ENCODE data around the gene CHRNB4. TPM values are rescaled to one million over a fixed set of nuclear protein-coding genes. Genes with fewer than 3 reads are reported as not detected.

CHRNB4 gene
- total and polyA plus RNA-seq, 2 of the 8 experiments (the other 6 are each of a cell fraction or from before 2014, with no cell fraction given) = 2.4 to 4.5 TPM

GRCh38 chr15:78650022-78650421, 9.0 kb upstream of the CHRNB4 start:
- H3K56ac ChIP-seq (replicated peaks; ENCODE audit: insufficient read length, low read depth, low read length) = no peak overlapping the region
- H4K20me1 ChIP-seq (replicated peaks in 1 of 2; ENCODE audit: control insufficient read depth in 1 of 2, insufficient read depth in 2 of 2, low read length in 2 of 2) = no peaks in the 10 kb centered on the region
- H3K4me2 ChIP-seq (ENCODE audit: insufficient read depth in 1 of 2, low read depth in 2 of 2, low read length in 2 of 2) = no peak overlapping the region
- no peak overlapping the region for H3K9ac ChIP-seq (replicated peaks in 1 of 4; ENCODE audit: extremely low read depth in 1 of 4, low read depth in 3 of 4, low read length in 3 of 4)
- H2BK15ac ChIP-seq (ENCODE audit: low read length) = no peak overlapping the region
- no peak overlapping the region for H2BK120ac ChIP-seq (replicated peaks; ENCODE audit: low read depth, low read length)
- H4K5ac ChIP-seq (ENCODE audit: insufficient read length, low read depth, low read length) = no peak overlapping the region
- H2AK5ac ChIP-seq (ENCODE audit: low read depth, low read length) = no peak overlapping the region
- no peak overlapping the region for H2BK12ac ChIP-seq (ENCODE audit: low read depth, low read length)
- H2BK5ac ChIP-seq (ENCODE audit: low read depth, low read length) = no peak overlapping the region
- WGBS, 2 experiments (ENCODE audit: extremely low coverage in 1 of 2, insufficient coverage in 1 of 2, insufficient read length in 1 of 2, insufficient replicate concordance in 2 of 2, low coverage in 1 of 2, low lambda C conversion rate in 2 of 2, missing lambda C conversion rate in 1 of 2) = 93% methylated on average over 4 of the region's 4 CpGs; no CpG with 5 or more reads in 1 of the 2 experiments
- ChIA-PET CTCF (ENCODE audit: partially characterized antibody) (interaction anchor here (0.6 to 5.6 kb wide), 3 partner anchors 10 to 13 kb away, joined by 3 to 44 read pairs (median 5); partner anchors contain the start of gene CHRNB4), POLR2A (ENCODE audit: partially characterized antibody) (interaction anchor here (2.1 kb wide), 1 partner anchor 8 kb away, joined by 7 read pairs; the partner anchor contains the start of gene CHRNB4)
- H3K14ac ChIP-seq (ENCODE audit: insufficient read length) = no peak overlapping the region
- H4K91ac ChIP-seq (replicated peaks; ENCODE audit: insufficient read length, low read length) = no peak overlapping the region
- H3K4me1 ChIP-seq (replicated peaks in 1 of 4; ENCODE audit: control insufficient read depth in 3 of 4, insufficient read depth in 4 of 4, low read length in 3 of 4) = no peaks in the 10 kb centered on the region
- H3K23ac ChIP-seq (ENCODE audit: insufficient read length) = no peak overlapping the region
- no peaks in the 10 kb centered on the region for H3K79me2 ChIP-seq (ENCODE audit: control insufficient read depth in 1 of 2, insufficient read depth in 2 of 2, low read length in 2 of 2)
- H3K27ac ChIP-seq (ENCODE audit: low read depth, low read length) = no peak overlapping the region
- H2BK20ac ChIP-seq (ENCODE audit: low read length) = no peak overlapping the region
- H3K4me3 ChIP-seq (ENCODE audit: extremely low read depth in 1 of 4, insufficient read depth in 2 of 4, low read depth in 3 of 4, low read length in 4 of 4) = no peak overlapping the region
- H3K4ac ChIP-seq (replicated peaks; ENCODE audit: insufficient read length, low read depth, low read length) = no peak overlapping the region
- no peak for TF ChIP-seq TEAD4 (IDR thresholded peaks at IDR 0.05; ENCODE audit: low read depth, low read length)
- TF ChIP-seq RNF2 (IDR thresholded peaks at IDR 0.05; ENCODE audit: borderline replicate concordance, low read depth, low read length, missing control alignments, poor library complexity, severe bottlenecking) = no peak
- H3K36me3 ChIP-seq (ENCODE audit: control insufficient read depth in 2 of 4, insufficient read depth in 4 of 4, low read length in 3 of 4) = no peaks in the 10 kb centered on the region
- no peak overlapping the region for H4K8ac ChIP-seq (ENCODE audit: extremely low read depth, insufficient read depth, low read length)
- H2AFZ ChIP-seq (ENCODE audit: low read length) = no peak overlapping the region
- H3K27me3 ChIP-seq (replicated peaks in 1 of 4; ENCODE audit: control insufficient read depth in 3 of 4, extremely low read depth in 1 of 4, insufficient read depth in 3 of 4, low read length in 3 of 4) = no peaks in the 10 kb centered on the region
- FAIRE-seq (no peak), DNase-seq (ENCODE audit: low read depth in 1 of 2, low spot score in 2 of 2) (no peak)
- H3K79me1 ChIP-seq (ENCODE audit: low read depth, low read length) = no peaks in the 10 kb centered on the region
- no peaks in the 10 kb centered on the region for H3K9me3 ChIP-seq (ENCODE audit: insufficient read depth in 2 of 2, low read depth in 1 of 2, low read length in 1 of 2)
- H3K18ac ChIP-seq (ENCODE audit: extremely low read depth, low read length) = no peak overlapping the region
- H3K23me2 ChIP-seq (ENCODE audit: low read depth, low read length) = no peaks in the 10 kb centered on the region
